T1000 (cell line): ENCODE results near the gene SIN3A.
"Not testable (repeated sequence)": the region's sequence is repeated elsewhere in the genome, so short reads cannot be mapped to it uniquely, and the experiment has no call there.

Experiments used
- DNase-seq: peaks from one replicate; lab custom pipeline; 2025; ENCODE audit warnings: mixed read lengths; lab: John Stamatoyannopoulos, UW

The SIN3A gene

GRCh38 chr15:75333654-75334419 is 117.7 kb downstream of the SIN3A start:
- DNase-seq = not testable (repeated sequence)

GRCh38 chr15:75332093-75332492 is 119.4 kb downstream of the SIN3A start:
- not testable (repeated sequence) for DNase-seq

- no peak for DNase-seq
Measured at GRCh38 chr15:75329571-75329970, 121.9 kb downstream of the SIN3A start.

GRCh38 chr15:75328493-75329314 is 122.8 kb downstream of the SIN3A start:
- DNase-seq = no peak

GRCh38 chr15:75327491-75327890 is 124.0 kb downstream of the SIN3A start:
- no peak for DNase-seq

GRCh38 chr15:75327005-75327404 is 124.5 kb downstream of the SIN3A start:
- no peak for DNase-seq

GRCh38 chr15:75325922-75326321 is 125.6 kb downstream of the SIN3A start:
- DNase-seq = no peak

GRCh38 chr15:75321711-75322110 is 129.8 kb downstream of the SIN3A start:
- no peak for DNase-seq
